Measurements from ENCODE around the gene ZNF451. TPM values are rescaled to one million over a fixed set of nuclear protein-coding genes. Genes with fewer than 3 reads are reported as not detected.

The ZNF451 gene
- total RNA-seq, 2 donors from 2014 or later: 37.3 to 38.3 TPM

GRCh38 chr6:57183336-57183735 is 93.3 kb downstream of the ZNF451 start:
- DNase-seq (no peak), ATAC-seq (no peak)
- intact Hi-C loops (cut with DNase I, micrococcal nuclease): loop anchor here in 1 of 2 donors (5.0 kb wide), 1 partner anchor 134 kb away; the partner anchor contains the start of gene PRIM2

GRCh38 chr6:57190140-57190539 is 100.2 kb downstream of the ZNF451 start:
- intact Hi-C loops (cut with DNase I, micrococcal nuclease): no loop called here
- ATAC-seq (peak; percentile 67), DNase-seq (no peak)

GRCh38 chr6:57193177-57193576 is 103.2 kb downstream of the ZNF451 start:
- no peak for DNase-seq
- ATAC-seq: no peak
- intact Hi-C loops (cut with DNase I, micrococcal nuclease): no loop called here

GRCh38 chr6:57195457-57195856 is 105.5 kb downstream of the ZNF451 start:
- intact Hi-C loops (cut with DNase I, micrococcal nuclease): no loop called here
- no peak for ATAC-seq
- no peak for DNase-seq

GRCh38 chr6:57198926-57199636 is 109.1 kb downstream of the ZNF451 start:
- ATAC-seq (peak; percentile 84), DNase-seq (peak; percentile 49 to 62)
- intact Hi-C loops (cut with DNase I, micrococcal nuclease): no loop called here

GRCh38 chr6:57201718-57202117 is 111.7 kb downstream of the ZNF451 start:
- ATAC-seq: no peak
- intact Hi-C loops (cut with DNase I, micrococcal nuclease): no loop called here
- no peak for DNase-seq

- intact Hi-C loops (cut with DNase I, micrococcal nuclease): no loop called here
Measured at GRCh38 chr6:57205550-57206328, 115.8 kb downstream of the ZNF451 start.

GRCh38 chr6:57207141-57207540 is 117.2 kb downstream of the ZNF451 start:
- no peak for DNase-seq
- intact Hi-C loops (cut with DNase I, micrococcal nuclease): no loop called here
- no peak for ATAC-seq

More at GRCh38 chr6:57205550-57206328, 115.8 kb downstream of the ZNF451 start:
- DNase-seq (no peak), ATAC-seq (no peak)

GRCh38 chr6:57207872-57208271 is 117.9 kb downstream of the ZNF451 start:
- intact Hi-C loops (cut with DNase I, micrococcal nuclease): no loop called here
- DNase-seq (no peak), ATAC-seq (no peak)

GRCh38 chr6:57209030-57209429 is 119.0 kb downstream of the ZNF451 start:
- ATAC-seq (no peak), DNase-seq (no peak)
- intact Hi-C loops (cut with DNase I, micrococcal nuclease): no loop called here

GRCh38 chr6:57210060-57210459 is 120.1 kb downstream of the ZNF451 start:
- intact Hi-C loops (cut with DNase I, micrococcal nuclease): no loop called here
- ATAC-seq (no peak), DNase-seq (no peak)

- intact Hi-C loops (cut with DNase I, micrococcal nuclease): no loop called here
- ATAC-seq (no peak), DNase-seq (no peak)
Measured at GRCh38 chr6:57215260-57215659, 125.3 kb downstream of the ZNF451 start.

- intact Hi-C loops (cut with DNase I, micrococcal nuclease): no loop called here
- DNase-seq (peak; percentile 19 to 62), ATAC-seq (peak; percentile 75)
Measured at GRCh38 chr6:57216235-57217101, 126.5 kb downstream of the ZNF451 start.

GRCh38 chr6:57217270-57217669 is 127.3 kb downstream of the ZNF451 start:
- ATAC-seq: no peak
- intact Hi-C loops (cut with DNase I, micrococcal nuclease): no loop called here

More at GRCh38 chr6:57217270-57217669, 127.3 kb downstream of the ZNF451 start:
- DNase-seq: no peak

Other genes with a start within 250 kb of the ZNF451 start
- gene BEND6, start 135.1 kb upstream of the ZNF451 start, total RNA-seq: under 1 TPM in 1 of 2 donors, not detected in 1; 0.53 TPM
- gene KIAA1586, start 43.5 kb upstream of the ZNF451 start, total RNA-seq: 1 to 10 TPM; 5.1 to 5.3 TPM
- 1 to 10 TPM in 1 of 2 donors, under 1 TPM in 1; 0.58 to 5.2 TPM for gene BAG2, start 82.1 kb downstream of the ZNF451 start, total RNA-seq
- 10 to 100 TPM in 1 of 2 donors, 1 to 10 TPM in 1; 3.6 to 16.6 TPM for gene RAB23, start 132.1 kb downstream of the ZNF451 start, total RNA-seq
- gene PRIM2, start 227.4 kb downstream of the ZNF451 start, total RNA-seq: 10 to 100 TPM in 1 of 2 donors, 1 to 10 TPM in 1; 9.4 to 11.0 TPM

Data from left colon (tissue), 2 donors.